ENCODE results near the gene TIMP4.

DNA sequence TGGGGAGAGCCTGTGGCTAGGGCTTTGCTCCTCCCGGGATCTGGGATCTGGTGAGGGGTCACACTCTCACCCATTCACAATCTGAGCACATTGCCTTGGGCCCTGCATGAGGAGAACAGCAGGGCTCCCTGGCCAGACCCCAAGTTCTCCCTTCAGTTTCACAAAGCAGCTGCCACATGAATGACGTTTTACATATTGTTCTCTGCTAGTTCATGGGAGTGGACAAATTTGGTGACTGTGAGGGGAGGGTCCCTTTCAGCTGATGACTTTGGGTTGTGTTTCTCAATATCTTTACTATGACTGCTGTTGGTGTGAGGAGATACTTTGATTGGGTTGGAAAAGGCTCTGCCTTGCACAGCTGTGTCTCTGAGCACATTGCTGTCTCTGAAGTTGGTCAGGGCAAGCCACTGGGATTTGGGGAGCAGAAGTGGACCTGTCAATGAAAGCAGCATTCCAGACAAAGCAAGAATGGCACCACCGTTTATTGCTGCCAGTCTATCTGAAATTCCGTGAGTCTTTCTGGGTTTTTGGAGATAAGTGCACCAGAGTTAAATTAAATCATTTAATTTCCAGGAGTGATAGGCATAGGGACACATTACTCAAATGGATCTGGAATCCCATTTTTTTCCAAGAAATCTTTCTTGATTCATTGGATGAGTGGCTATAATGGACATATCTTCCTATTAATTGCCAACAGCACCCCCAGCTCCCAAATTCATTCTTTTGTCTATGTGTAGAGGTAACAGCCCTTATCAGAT lies 10.3 kb downstream of the TIMP4 start:
- TF ChIP-seq, protein P1, sequence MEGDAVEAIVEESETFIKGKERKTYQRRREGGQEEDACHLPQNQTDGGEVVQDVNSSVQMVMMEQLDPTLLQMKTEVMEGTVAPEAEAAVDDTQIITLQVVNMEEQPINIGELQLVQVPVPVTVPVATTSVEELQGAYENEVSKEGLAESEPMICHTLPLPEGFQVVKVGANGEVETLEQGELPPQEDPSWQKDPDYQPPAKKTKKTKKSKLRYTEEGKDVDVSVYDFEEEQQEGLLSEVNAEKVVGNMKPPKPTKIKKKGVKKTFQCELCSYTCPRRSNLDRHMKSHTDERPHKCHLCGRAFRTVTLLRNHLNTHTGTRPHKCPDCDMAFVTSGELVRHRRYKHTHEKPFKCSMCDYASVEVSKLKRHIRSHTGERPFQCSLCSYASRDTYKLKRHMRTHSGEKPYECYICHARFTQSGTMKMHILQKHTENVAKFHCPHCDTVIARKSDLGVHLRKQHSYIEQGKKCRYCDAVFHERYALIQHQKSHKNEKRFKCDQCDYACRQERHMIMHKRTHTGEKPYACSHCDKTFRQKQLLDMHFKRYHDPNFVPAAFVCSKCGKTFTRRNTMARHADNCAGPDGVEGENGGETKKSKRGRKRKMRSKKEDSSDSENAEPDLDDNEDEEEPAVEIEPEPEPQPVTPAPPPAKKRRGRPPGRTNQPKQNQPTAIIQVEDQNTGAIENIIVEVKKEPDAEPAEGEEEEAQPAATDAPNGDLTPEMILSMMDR (IDR thresholded peaks at IDR 0.05), result no peak
- no peak for TF ChIP-seq POLR2A (IDR thresholded peaks at IDR 0.05)
